Measurements from ENCODE around the gene SH3YL1.

DNA sequence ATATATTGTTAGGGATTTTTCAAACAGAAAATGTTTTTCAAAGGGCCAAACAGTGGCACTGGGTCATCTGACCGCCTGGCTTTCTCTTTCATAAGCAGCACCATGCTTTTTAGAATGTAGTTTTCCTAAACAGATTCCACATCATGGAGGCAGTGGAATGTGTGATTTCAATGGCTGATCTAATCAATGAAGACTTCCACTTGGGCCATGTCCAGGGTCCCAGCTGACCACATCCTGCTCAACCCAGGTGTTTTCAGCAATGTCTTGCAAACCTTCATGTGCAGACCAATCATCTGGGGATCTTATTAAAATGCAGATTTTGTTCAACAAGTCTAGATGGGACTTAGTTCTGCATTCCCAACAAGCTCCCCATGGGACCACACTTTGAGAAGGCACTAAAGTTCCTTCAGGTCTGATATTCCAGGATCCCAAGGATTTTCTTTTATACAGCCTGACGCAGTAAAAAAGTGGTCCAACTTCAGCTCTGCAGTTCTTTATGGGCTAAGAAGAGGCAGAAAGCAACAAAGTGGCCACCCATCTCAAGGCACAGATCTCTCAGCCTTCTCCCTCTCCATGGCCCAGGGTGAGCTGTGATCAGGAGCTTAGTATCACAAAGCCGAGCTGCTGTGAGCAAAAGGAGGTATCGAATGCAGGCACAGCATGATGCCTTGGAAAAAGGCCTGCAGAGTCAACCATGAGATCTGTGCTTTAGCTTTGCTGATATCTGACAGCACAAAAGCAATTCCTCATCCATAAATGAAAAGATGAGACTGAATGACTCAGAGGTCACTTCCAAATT is 20.4 kb upstream of the SH3YL1 start:
- TF ChIP-seq, protein P1, sequence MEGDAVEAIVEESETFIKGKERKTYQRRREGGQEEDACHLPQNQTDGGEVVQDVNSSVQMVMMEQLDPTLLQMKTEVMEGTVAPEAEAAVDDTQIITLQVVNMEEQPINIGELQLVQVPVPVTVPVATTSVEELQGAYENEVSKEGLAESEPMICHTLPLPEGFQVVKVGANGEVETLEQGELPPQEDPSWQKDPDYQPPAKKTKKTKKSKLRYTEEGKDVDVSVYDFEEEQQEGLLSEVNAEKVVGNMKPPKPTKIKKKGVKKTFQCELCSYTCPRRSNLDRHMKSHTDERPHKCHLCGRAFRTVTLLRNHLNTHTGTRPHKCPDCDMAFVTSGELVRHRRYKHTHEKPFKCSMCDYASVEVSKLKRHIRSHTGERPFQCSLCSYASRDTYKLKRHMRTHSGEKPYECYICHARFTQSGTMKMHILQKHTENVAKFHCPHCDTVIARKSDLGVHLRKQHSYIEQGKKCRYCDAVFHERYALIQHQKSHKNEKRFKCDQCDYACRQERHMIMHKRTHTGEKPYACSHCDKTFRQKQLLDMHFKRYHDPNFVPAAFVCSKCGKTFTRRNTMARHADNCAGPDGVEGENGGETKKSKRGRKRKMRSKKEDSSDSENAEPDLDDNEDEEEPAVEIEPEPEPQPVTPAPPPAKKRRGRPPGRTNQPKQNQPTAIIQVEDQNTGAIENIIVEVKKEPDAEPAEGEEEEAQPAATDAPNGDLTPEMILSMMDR (conservative IDR thresholded peaks at IDR 0.05; ENCODE audit: low read depth, low read length): no peak
- no peak for TF ChIP-seq BHLHE40 (IDR thresholded peaks at IDR 0.05; ENCODE audit: low read depth, low read length)
- no peak for TF ChIP-seq POLR2A (IDR thresholded peaks at IDR 0.05; ENCODE audit: low read depth, low read length)
- TF ChIP-seq MXI1 (IDR thresholded peaks at IDR 0.05; ENCODE audit: borderline replicate concordance, low read depth, low read length): no peak
- no peak for TF ChIP-seq MAFK (IDR thresholded peaks at IDR 0.05; ENCODE audit: low read depth, low read length)
- TF ChIP-seq RAD21 (IDR thresholded peaks at IDR 0.05; ENCODE audit: low read length): no peak
- no peak for TF ChIP-seq CHD1 (IDR thresholded peaks at IDR 0.05; ENCODE audit: low read depth, low read length)
- no peak for TF ChIP-seq MAZ (IDR thresholded peaks at IDR 0.05; ENCODE audit: borderline replicate concordance, low read depth, low read length)
- TF ChIP-seq CEBPB (IDR thresholded peaks at IDR 0.05; ENCODE audit: low read depth, low read length): no peak

Measured in IMR-90 (cell line).